Measurements from ENCODE around the gene LHX4.

GRCh38 chr1:180201451-180202200, 28.4 kb upstream of the LHX4 start:
- TF ChIP-seq CTCF (IDR thresholded peaks at IDR 0.05): no peak
- TF ChIP-seq POLR2A (IDR thresholded peaks at IDR 0.05): no peak
- TF ChIP-seq EP300 (IDR thresholded peaks at IDR 0.05): no peak
